ENCODE data around the gene ARHGAP10. TPM values are rescaled to one million over a fixed set of nuclear protein-coding genes. Genes with fewer than 3 reads are reported as not detected.

Gene ARHGAP10
- total RNA-seq, 3 donors from 2014 or later (not counting 1 experiment from before 2014, with no cell fraction given) = 13.9 to 28.7 (median 23.2) TPM

DNA sequence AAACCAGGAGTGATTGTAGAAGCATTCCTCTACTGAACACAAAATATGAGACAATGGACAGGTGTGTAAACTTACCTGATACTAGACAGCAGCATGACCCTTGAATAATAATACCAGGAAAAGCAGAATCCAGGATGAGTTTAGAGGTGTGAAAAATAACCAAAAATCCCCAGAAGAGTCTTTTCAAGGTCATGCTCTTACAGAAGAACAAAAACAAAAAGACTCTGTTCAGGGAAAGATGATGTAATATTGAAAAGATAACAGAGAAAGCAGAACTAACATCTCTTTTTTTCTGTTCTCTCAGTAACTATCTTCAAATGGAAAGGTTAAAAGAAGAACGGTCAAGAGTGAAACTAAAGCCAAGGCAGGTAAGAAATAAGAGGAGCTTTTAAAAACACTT is 14.0 kb upstream of the ARHGAP10 start:
- H3K9me3 Mint-ChIP-seq = no peaks in the 10 kb centered on the region
- Histone ChIP-seq H3K4me1 (ENCODE audit: control insufficient read depth, insufficient read depth, low read length) (no peaks in the 10 kb centered on the region), H3K4me3 (ENCODE audit: low read length) (no peak overlapping the region), H3K36me3 (ENCODE audit: control insufficient read depth, insufficient read depth, low read length) (no peaks in the 10 kb centered on the region), H3K27me3 (ENCODE audit: control insufficient read depth, insufficient read depth, low read length) (no peaks in the 10 kb centered on the region), H3K27ac (ENCODE audit: low read length) (no peak overlapping the region), H3K9me3 (ENCODE audit: control insufficient read depth, insufficient read depth, low read length) (no peaks in the 10 kb centered on the region)
- no peak for ATAC-seq
- no peak overlapping the region for H3K4me3 Mint-ChIP-seq
- H3K27ac Mint-ChIP-seq = no peak overlapping the region
- no CpG with 5 or more reads among the region's 1 CpG for WGBS (ENCODE audit: insufficient coverage)
- intact Hi-C loops (cut with micrococcal nuclease) = no loop called here
- TF ChIP-seq, protein P1, sequence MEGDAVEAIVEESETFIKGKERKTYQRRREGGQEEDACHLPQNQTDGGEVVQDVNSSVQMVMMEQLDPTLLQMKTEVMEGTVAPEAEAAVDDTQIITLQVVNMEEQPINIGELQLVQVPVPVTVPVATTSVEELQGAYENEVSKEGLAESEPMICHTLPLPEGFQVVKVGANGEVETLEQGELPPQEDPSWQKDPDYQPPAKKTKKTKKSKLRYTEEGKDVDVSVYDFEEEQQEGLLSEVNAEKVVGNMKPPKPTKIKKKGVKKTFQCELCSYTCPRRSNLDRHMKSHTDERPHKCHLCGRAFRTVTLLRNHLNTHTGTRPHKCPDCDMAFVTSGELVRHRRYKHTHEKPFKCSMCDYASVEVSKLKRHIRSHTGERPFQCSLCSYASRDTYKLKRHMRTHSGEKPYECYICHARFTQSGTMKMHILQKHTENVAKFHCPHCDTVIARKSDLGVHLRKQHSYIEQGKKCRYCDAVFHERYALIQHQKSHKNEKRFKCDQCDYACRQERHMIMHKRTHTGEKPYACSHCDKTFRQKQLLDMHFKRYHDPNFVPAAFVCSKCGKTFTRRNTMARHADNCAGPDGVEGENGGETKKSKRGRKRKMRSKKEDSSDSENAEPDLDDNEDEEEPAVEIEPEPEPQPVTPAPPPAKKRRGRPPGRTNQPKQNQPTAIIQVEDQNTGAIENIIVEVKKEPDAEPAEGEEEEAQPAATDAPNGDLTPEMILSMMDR (IDR thresholded peaks at IDR 0.05) = no peak
- no peaks in the 10 kb centered on the region for H3K36me3 Mint-ChIP-seq
- H3K4me1 Mint-ChIP-seq = no peaks in the 10 kb centered on the region
- no peak for DNase-seq
- peaks cover 10 to 20% of the 10 kb centered on the region in 2 donors for H3K27me3 Mint-ChIP-seq (ENCODE audit: low read depth in 2 of 2)

DNA sequence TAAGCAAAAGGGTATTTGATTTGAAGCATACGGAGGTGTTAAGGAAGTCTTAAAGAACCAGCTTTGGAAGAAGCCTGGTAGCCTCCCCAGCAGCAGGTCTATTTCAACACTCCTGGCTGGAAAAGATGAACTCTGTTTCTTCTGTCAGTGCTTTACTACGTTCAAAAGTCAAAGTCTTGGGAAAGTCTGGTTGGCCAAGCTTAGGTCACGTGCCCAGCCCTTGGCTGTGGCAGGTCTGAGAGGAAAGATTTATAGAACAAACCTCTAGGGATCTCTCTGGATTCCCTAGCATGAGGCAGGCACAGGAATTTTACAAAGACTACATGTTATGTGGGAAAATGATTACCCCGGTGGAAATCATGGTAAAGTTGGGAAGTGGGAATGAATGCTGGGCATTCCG is 8.6 kb upstream of the ARHGAP10 start:
- no peak overlapping the region for H3K27ac ChIP-seq (ENCODE audit: low read length)
- Mint-ChIP-seq H3K27ac (no peak overlapping the region), H3K4me3 (no peak overlapping the region), H3K4me1 (no peaks in the 10 kb centered on the region), H3K9me3 (no peaks in the 10 kb centered on the region), H3K27me3 (ENCODE audit: low read depth in 2 of 2) (peaks cover 0 to 3% of the 10 kb centered on the region in 2 donors), H3K36me3 (no peaks in the 10 kb centered on the region)
- WGBS (ENCODE audit: insufficient coverage) = 84% methylated on average over 5 of the region's 5 CpGs
- TF ChIP-seq, protein P1 (IDR thresholded peaks at IDR 0.05) = no peak
- no peaks in the 10 kb centered on the region for H3K36me3 ChIP-seq (ENCODE audit: control insufficient read depth, insufficient read depth, low read length)
- no peaks in the 10 kb centered on the region for H3K4me1 ChIP-seq (ENCODE audit: control insufficient read depth, insufficient read depth, low read length)
- H3K27me3 ChIP-seq (ENCODE audit: control insufficient read depth, insufficient read depth, low read length) = no peaks in the 10 kb centered on the region
- H3K9me3 ChIP-seq (ENCODE audit: control insufficient read depth, insufficient read depth, low read length) = no peaks in the 10 kb centered on the region
- DNase-seq (no peak), ATAC-seq (no peak)
- intact Hi-C loops (cut with micrococcal nuclease) = no loop called here
- no peak overlapping the region for H3K4me3 ChIP-seq (ENCODE audit: low read length)

DNA sequence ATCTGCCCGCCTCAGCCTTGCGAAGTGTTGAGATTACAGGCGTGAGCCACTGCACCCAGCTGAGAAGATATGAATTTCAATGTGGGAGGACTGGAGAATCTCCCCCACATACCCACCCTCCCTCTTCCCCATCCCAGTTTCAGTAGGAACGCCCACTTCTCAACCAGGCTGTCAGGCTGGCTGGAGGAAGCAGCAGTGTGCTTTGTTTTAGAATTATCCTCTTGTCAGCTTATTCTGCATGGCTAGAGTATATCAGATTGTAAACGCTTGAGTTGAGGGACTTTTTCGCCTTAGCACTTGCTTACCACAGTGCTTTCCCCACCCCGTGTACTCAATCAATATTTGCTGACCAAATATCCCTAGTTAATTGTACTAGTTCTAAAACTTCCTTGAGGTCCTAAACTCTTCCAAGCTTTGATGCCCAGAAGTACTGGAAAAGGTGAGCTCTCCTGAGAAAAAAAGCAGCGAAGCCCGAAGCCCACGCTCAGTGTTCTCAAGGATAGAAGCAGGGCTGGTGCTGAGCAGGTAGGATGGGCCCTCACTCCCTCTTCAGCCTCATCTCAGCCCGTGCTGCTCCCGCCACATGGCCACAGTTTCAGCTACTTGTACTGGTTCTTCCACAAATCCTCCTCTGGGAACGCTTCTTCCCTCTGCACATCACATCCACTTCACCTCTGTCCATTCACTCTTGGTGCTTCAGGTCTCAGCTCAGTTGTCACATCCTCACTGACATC is 7.3 kb upstream of the ARHGAP10 start:
- DNase-seq (no peak), ATAC-seq (no peak)
- whole genome bisulfite sequencing (ENCODE audit: insufficient coverage) = 86% methylated on average over 13 of the region's 13 CpGs
- Mint-ChIP-seq H3K36me3 (no peaks in the 10 kb centered on the region), H3K4me3 (no peak overlapping the region), H3K9me3 (no peaks in the 10 kb centered on the region), H3K4me1 (no peaks in the 10 kb centered on the region), H3K27me3 (ENCODE audit: low read depth in 2 of 2) (peaks cover 0 to 3% of the 10 kb centered on the region in 2 donors), H3K27ac (no peak overlapping the region)
- Histone ChIP-seq H3K36me3 (ENCODE audit: control insufficient read depth, insufficient read depth, low read length) (no peaks in the 10 kb centered on the region), H3K4me1 (ENCODE audit: control insufficient read depth, insufficient read depth, low read length) (no peaks in the 10 kb centered on the region), H3K27me3 (ENCODE audit: control insufficient read depth, insufficient read depth, low read length) (no peaks in the 10 kb centered on the region), H3K27ac (ENCODE audit: low read length) (no peak overlapping the region), H3K4me3 (ENCODE audit: low read length) (no peak overlapping the region), H3K9me3 (ENCODE audit: control insufficient read depth, insufficient read depth, low read length) (no peaks in the 10 kb centered on the region)
- TF ChIP-seq, protein P1 (IDR thresholded peaks at IDR 0.05) = no peak
- intact Hi-C loops (cut with micrococcal nuclease) = no loop called here

DNA sequence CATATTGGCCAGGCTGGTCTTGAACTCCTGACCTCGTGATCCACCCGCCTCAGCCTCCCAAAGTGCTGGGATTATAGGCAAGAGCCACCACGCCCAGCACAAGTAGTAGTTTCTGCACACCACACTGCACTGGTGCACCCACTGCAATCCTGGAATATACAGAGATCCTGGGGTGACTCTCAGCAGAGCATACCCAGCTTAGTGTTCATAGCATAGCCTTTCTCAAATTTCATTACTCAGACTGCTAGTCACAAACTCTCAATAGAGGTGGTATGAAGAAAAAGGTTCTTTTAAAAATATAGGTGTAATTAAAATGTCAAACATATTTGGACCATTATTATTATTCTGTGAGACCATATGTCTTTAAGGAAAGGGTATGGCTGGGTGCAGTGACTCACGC is 6.2 kb upstream of the ARHGAP10 start:
- H3K9me3 ChIP-seq (ENCODE audit: control insufficient read depth, insufficient read depth, low read length) = no peaks in the 10 kb centered on the region
- no peaks in the 10 kb centered on the region for H3K4me1 ChIP-seq (ENCODE audit: control insufficient read depth, insufficient read depth, low read length)
- H3K4me3 ChIP-seq (ENCODE audit: low read length) = no peak overlapping the region
- no peak overlapping the region for H3K27ac Mint-ChIP-seq
- no peak overlapping the region for H3K27ac ChIP-seq (ENCODE audit: low read length)
- H3K27me3 ChIP-seq (ENCODE audit: control insufficient read depth, insufficient read depth, low read length) = no peaks in the 10 kb centered on the region
- DNase-seq (no peak), ATAC-seq (no peak)
- H3K27me3 Mint-ChIP-seq (ENCODE audit: low read depth in 2 of 2) = peaks cover 0 to 3% of the 10 kb centered on the region in 2 donors
- no peaks in the 10 kb centered on the region for H3K9me3 Mint-ChIP-seq
- H3K36me3 ChIP-seq (ENCODE audit: control insufficient read depth, insufficient read depth, low read length) = no peaks in the 10 kb centered on the region
- WGBS (ENCODE audit: insufficient coverage) = 88% methylated on average over 4 of the region's 4 CpGs
- intact Hi-C loops (cut with micrococcal nuclease) = no loop called here
- no peaks in the 10 kb centered on the region for H3K4me1 Mint-ChIP-seq
- TF ChIP-seq, protein P1 (IDR thresholded peaks at IDR 0.05) = no peak
- no peaks in the 10 kb centered on the region for H3K36me3 Mint-ChIP-seq
- H3K4me3 Mint-ChIP-seq = no peak overlapping the region
